Measurements from ENCODE around the gene PHC2.

PHC2 gene

GRCh38 chr1:33349778-33350610 lies 80.9 kb downstream of the PHC2 start:
- peak; percentile 77 for DNase-seq (ENCODE audit: low spot score)

- peak; percentile 40 for DNase-seq (ENCODE audit: low spot score)
Measured at GRCh38 chr1:33349081-33349759, 81.7 kb downstream of the PHC2 start.

DNA sequence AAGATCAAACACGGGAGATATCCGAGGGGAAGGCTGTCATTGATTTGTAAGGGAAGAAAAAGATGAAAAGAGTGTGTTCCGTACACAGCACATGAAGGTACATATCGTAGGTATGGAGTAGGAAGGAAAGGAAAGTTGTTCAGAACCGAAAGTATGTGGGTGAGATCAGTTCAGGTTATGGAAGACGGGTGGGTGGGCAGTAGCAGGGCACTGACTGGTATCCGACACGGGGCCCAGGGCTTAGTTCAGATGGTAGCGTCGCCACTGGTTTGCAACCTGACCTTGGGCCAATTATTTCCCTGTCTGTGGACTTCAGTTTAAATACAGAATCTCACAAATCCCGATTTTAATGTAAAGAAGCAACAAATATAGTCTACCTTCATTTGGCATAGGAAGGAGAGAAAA lies 82.2 kb downstream of the PHC2 start:
- DNase-seq (ENCODE audit: low spot score): peak; percentile 12

DNA sequence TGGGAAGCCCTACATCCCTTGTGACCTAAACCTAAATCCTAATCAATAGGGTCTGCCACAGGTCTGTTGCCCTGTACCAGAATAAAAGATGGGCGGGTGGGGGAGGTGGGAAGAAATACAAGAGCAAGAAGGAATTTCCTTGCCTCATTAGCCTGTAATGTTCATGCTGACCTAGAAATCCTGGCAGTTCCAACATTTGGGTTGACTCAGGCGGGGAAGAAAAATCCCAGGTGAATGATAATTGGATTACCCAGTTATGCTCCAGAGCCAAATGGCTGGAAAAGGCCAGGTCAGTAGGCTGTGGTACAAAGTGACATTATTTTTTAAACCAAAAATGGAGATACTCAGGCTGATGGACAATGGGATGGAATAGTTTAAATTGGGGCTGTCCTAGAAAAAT lies 82.7 kb downstream of the PHC2 start:
- DNase-seq (ENCODE audit: low spot score): no peak

DNA sequence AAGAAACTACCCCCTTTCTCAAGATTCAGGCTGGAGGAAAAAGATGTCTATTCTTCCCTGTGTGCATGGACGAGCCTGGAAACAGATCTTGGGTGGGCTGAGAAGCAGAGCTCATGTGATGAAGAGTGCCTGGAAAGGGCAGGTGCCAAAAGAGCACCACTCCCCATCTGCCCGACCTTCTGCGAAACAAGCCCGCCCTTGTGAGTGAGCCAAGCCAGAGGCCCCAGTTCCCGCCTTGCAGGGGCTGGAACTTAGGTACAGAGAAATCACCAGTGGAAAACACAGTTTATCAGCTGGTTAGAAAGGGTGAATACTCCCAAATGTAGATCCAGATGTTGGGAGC lies 83.3 kb downstream of the PHC2 start:
- peak; percentile 50 for DNase-seq (ENCODE audit: low spot score)

DNA sequence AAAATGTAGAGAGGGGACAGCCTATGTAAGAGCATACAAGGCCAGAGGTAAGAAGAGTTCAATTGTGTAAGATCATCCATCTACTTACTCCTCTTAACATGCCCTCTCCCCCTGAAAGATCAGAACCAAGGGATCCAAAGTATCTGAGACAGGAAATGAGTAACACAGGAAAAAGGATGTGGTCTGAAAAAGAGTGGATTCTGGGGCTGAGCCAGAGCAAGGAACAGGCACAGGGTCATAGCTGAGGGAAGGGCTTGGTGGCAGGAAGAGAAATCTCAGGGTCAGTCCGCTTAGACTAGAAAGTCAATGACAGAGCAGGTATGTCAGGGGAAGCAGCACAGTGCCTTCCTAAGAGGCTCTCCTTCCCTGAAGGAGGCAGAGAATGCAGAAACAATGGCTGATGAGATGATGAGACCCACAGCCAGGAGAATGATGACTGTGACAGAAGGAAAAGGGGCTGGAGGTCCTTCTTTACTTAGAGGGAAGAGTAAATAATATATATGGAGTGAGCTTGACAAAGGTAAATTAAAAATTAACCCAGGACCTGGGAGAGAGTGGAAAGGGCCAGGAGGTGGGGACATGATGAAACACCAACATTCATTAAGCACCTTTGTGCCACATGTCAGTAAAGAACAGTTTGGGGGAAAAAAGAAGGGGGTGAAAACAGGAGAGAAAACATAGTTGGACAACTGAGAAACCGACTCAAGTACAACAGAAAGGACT lies 83.8 kb downstream of the PHC2 start:
- DNase-seq (ENCODE audit: low spot score): no peak

- DNase-seq (ENCODE audit: low spot score): no peak
Measured at GRCh38 chr1:33346533-33346926, 84.4 kb downstream of the PHC2 start.

DNA sequence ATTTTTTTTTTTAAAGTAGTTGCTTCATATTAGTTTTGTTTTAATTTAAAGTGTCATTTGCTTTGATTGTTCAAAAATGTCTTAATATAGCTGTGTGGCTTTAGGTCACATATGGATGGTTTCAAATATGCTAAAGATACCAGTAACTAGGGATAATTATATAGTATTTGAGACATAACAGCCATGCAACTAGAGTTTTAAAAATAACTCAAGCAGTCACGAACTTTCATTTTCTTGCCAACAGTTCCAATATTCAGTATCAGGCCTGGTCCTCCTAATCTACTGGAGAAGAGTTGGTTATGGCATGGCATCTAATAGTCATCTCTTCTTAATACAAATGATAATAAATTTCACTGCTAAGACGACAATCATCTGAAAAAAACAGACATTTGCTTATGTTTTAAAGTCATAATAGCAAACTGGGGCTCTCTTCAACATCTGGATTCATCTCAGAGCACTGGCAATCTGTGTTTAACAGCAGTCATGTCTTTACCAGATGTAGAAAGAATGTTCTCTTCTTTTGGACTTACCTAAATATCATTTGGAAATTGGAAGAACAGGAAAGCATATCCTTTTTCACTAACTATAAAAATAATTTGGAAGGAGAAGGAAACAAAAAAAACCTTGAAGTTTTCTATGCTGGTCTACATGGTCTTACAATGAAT lies 85.9 kb downstream of the PHC2 start:
- DNase-seq (ENCODE audit: low spot score): no peak

DNA sequence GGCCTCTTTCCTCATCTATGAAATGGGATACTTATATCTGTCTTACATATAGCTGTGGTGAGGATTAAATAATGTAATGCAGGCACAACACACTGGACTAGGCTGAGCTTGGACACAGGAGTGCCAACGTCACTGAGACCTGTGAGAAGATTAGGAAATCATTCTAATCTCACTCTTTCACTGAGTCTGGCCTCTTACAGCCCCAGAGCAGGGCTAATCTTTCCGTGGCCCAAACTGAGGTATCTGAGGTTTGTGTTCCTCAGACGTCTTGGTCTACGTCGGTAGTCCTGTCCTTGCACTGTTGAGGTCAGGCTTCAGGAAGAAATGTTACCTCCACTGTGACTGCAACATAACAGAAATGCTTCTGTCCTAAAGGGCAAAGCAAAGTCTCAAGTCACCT lies 87.4 kb downstream of the PHC2 start:
- no peak for DNase-seq (ENCODE audit: low spot score)

DNA sequence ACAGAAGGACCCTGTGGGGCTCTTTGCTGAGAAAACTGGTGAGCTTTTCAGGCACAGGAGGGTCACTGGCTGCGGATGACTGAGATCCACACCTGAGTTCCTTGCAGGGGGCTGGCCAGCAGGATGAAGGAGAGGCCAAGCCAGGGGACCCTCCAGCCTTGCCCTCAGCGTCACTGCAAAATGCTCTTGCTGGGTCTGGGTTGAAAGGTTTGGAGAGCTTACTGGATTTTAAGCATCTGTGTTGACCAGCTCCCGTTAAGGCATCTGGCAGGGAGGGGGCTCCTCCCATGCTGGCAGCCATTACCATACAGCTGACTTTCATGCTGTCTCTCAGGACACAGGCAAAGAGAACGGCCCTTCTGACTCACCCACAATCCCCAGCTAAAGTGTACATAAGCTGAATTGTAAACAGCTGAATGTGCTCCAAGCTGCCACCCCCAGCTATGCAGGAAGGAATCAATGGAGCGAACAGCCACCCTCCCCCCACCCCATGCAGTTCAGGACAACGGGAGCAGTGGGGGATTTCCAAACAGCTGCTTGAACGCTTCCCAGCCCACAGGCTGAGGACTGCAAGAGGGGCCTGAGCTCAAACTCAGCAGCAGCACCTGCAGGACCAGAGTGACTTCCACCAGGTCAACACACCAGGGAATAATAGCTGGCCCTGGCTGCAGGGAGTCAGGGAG lies 88.7 kb downstream of the PHC2 start:
- no peak for DNase-seq (ENCODE audit: low spot score)

GRCh38 chr1:33341190-33341589 lies 89.7 kb downstream of the PHC2 start:
- DNase-seq (ENCODE audit: low spot score): no peak

DNA sequence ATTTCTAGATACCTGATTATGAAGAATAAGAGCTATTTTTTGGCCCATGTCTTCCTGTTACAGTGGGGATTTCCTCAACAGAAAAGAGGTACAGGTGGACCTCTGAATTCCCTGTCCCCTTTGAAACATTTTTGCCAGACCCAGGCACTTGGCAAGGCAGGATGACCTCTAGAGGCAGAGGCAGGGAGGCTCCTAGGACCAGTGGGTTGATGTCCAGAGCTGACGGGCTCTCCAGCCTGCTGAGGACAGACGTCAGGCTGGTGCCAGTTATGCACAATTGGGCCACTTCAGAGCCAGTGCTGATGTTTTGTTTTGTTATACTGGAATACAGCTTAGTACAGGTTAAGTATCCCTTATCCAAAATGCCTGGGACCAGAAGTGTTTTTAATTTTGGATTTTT lies 91.5 kb downstream of the PHC2 start:
- DNase-seq (ENCODE audit: low spot score): no peak

GRCh38 chr1:33338440-33339211 lies 92.3 kb downstream of the PHC2 start:
- no peak for DNase-seq (ENCODE audit: low spot score)

DNA sequence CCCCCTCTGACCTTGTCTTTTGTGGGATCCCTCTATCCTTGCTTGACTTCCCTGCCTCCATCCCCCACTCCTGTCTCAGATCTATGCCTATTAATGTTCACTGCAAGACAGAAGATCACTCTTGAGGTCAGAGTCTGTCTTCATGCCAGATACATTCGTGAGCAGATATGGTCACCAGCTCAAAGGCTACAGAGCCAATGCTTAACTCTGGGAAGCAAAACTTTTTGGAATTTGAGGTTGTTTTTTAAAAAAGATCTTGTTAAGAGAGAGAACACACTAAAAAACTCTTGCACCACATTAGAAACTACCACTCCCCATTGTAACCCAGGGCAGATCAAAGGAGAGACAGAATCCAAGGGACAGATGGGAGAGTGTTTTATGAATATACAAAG lies 92.9 kb downstream of the PHC2 start:
- no peak for DNase-seq (ENCODE audit: low spot score)

DNA sequence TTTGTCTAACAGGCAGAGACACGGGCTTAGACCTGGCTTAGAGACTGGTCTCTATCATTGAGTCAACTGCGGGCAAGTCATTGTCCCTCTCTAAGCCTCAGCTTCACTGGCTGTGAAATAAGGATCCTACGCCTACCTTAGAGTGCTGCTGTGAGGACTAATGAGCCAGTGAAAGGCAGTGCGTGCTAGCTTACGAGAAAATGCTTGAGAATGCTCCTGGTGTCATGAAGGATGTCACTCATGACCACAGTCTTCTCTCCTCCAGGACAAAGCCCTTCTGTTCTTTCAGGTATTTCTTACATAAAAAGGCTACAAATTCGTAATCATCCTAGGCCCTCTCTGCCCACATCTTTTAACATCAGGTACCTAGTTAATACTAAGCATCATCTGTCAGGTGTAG lies 93.5 kb downstream of the PHC2 start:
- DNase-seq (ENCODE audit: low spot score): no peak

DNA sequence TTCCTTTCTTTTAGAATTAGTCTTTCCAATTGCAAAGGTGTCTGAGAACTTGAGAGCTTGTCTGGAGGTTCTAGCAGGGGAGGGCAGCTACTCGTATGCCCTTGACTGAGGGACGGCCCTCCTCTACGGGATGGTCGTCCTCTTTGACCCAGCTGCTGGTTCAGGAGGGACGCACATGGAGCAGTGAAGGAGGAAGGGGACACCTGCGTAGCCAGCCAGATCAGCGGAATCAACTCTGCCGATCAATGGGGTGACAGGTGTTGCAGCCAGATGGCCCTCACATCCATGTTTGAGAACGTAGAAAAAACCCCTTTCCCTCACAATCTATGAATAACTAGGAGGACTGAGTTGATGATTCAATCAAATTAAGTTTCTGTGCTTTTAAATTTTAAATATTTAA lies 94.3 kb downstream of the PHC2 start:
- no peak for DNase-seq (ENCODE audit: low spot score)

- no peak for DNase-seq (ENCODE audit: low spot score)
Measured at GRCh38 chr1:33335020-33335419, 95.9 kb downstream of the PHC2 start.

GRCh38 chr1:33334081-33334552 lies 96.8 kb downstream of the PHC2 start:
- DNase-seq (ENCODE audit: low spot score): no peak

- no peak for DNase-seq (ENCODE audit: low spot score)
Measured at GRCh38 chr1:33332881-33333280, 98.0 kb downstream of the PHC2 start.

GRCh38 chr1:33332357-33332789 lies 98.5 kb downstream of the PHC2 start:
- DNase-seq (ENCODE audit: low spot score): no peak

Data from hematopoietic multipotent progenitor cell treated with erythropoietin and hydrocortisone succinate and interleukin-3 and kit ligand, for 15 days (in vitro differentiated cells).